ENCODE results near the gene AUTS2.

- TF ChIP-seq CTCF (IDR thresholded peaks at IDR 0.05) (no peak), POLR2A (IDR thresholded peaks at IDR 0.05) (no peak), POLR2AphosphoS5 (IDR thresholded peaks at IDR 0.05) (no peak)
Observed at GRCh38 chr7:69706070-69706469, 107.8 kb downstream of the AUTS2 start.
